H1 (cell line): ENCODE results near the gene CT45A2. TPM values are rescaled to one million over a fixed set of nuclear protein-coding genes. Genes with fewer than 3 reads are reported as not detected.
"Not testable (repeated sequence)": the region's sequence is repeated elsewhere in the genome, so short reads cannot be mapped to it uniquely, and the experiment has no call there.

Source experiments
- CTCF ChIA-PET: fragments of 300-600 bp; sonication (Branson Sonifier 250); formaldehyde crosslinking; loops from one replicate; lab custom pipeline; 2021; ENCODE audit not compliant: partially characterized antibody; lab: Charles Lee
- POLR2A ChIA-PET: fragments of 300-600 bp; sonication (Branson Sonifier 250); formaldehyde crosslinking; loops from one replicate; lab custom pipeline; 2021; ENCODE audit warnings: inconsistent platforms; ENCODE audit not compliant: partially characterized antibody; lab: Charles Lee
- DNase-seq, 2 experiments: peaks; one replicate each; pipeline versions ENCODE4 v3.0.0 to v3.0.0-alpha.2; 2010 to 2022; ENCODE audit warnings: low spot score in 2 of 2, low read depth in 1 of 2, mixed read lengths in 1 of 2
- FAIRE-seq: peaks from 2 replicates; lab custom pipeline; 2011; peaks lifted over from hg19 to GRCh38; lab: Jason Lieb, UNC
- H2AFZ ChIP-seq: 2 replicates; pipeline ENCODE4 v1.8.1; 2012; ENCODE audit warnings: low read length, inconsistent platforms
- H2AK5ac ChIP-seq: 2 replicates; pipeline ENCODE4 v1.6.1; 2013; ENCODE audit warnings: low read depth, low read length
- H2BK120ac ChIP-seq: replicated peaks from 2 replicates; pipeline ENCODE3; 2013; ENCODE audit warnings: low read depth, low read length, inconsistent platforms
- H2BK12ac ChIP-seq: 2 replicates; pipeline ENCODE4 v1.6.1; 2013; ENCODE audit warnings: low read depth, low read length
- H2BK15ac ChIP-seq: 2 replicates; pipeline ENCODE4 v1.6.1; 2013; ENCODE audit warnings: low read length
- H2BK20ac ChIP-seq: 2 replicates; pipeline ENCODE4 v1.6.1; 2013; ENCODE audit warnings: low read length
- H2BK5ac ChIP-seq: 2 replicates; pipeline ENCODE4 v1.6.1; 2013; ENCODE audit warnings: low read depth, low read length
- H3K14ac ChIP-seq: 2 replicates; pipeline ENCODE4 v1.6.1; 2013; ENCODE audit warnings: inconsistent platforms; ENCODE audit not compliant: insufficient read length
- H3K18ac ChIP-seq: 2 replicates; pipeline ENCODE4 v1.6.1; 2013; ENCODE audit warnings: low read length; ENCODE audit errors: extremely low read depth
- H3K23ac ChIP-seq: 2 replicates; pipeline ENCODE4 v1.6.1; 2013; ENCODE audit warnings: inconsistent platforms; ENCODE audit not compliant: insufficient read length
- H3K23me2 ChIP-seq: 2 replicates; pipeline ENCODE4 v1.6.1; 2013; ENCODE audit warnings: low read depth, low read length
- H3K27ac ChIP-seq: 2 replicates; pipeline ENCODE4 v1.6.1; 2011; ENCODE audit warnings: low read depth, low read length, inconsistent platforms
- H3K27me3 ChIP-seq, 4 experiments: replicated peaks in 1 of 4; 1 replicate in 1 of 4; 2 replicates in 3 of 4; pipeline versions ENCODE4 v1.6.1 to v1.8.1; 2011 to 2013; ENCODE audit warnings: low read length in 3 of 4, mild to moderate bottlenecking in 3 of 4, inconsistent platforms in 2 of 4, mixed read lengths in 2 of 4, moderate library complexity in 1 of 4; ENCODE audit not compliant: control insufficient read depth in 3 of 4, insufficient read depth in 3 of 4; ENCODE audit errors: extremely low read depth in 1 of 4
- H3K36me3 ChIP-seq, 4 experiments: 2 replicates each; pipeline versions ENCODE4 v1.6.1 to v1.8.1; 2011 to 2013; ENCODE audit warnings: mild to moderate bottlenecking in 4 of 4, low read length in 3 of 4, moderate library complexity in 2 of 4, control low read depth in 1 of 4, inconsistent platforms in 1 of 4; ENCODE audit not compliant: insufficient read depth in 4 of 4, control insufficient read depth in 2 of 4
- H3K4ac ChIP-seq: replicated peaks from 2 replicates; pipeline ENCODE3; 2013; ENCODE audit warnings: low read length, low read depth, mixed read lengths, inconsistent platforms; ENCODE audit not compliant: insufficient read length
- H3K4me1 ChIP-seq, 4 experiments: replicated peaks in 1 of 4; 1 replicate in 1 of 4; 2 replicates in 3 of 4; pipeline versions ENCODE4 v1.6.1 to v1.8.1; 2011 to 2013; ENCODE audit warnings: low read length in 3 of 4, inconsistent platforms in 2 of 4, mixed read lengths in 1 of 4; ENCODE audit not compliant: insufficient read depth in 4 of 4, control insufficient read depth in 3 of 4
- H3K4me2 ChIP-seq, 2 experiments: 2 replicates each; pipeline versions ENCODE4 v1.6.1 to v1.8.1; 2011 to 2013; ENCODE audit warnings: low read depth in 2 of 2, low read length in 2 of 2, control low read depth in 1 of 2, inconsistent platforms in 1 of 2, mild to moderate bottlenecking in 1 of 2; ENCODE audit not compliant: insufficient read depth in 1 of 2
- H3K4me3 ChIP-seq, 4 experiments: fragments of 200-600, 300-600 bp in 1 of 4; sonication (generic), shearing (Covaris generic), sonication (Bioruptor Twin) in 1 of 4; 2 replicates each; pipeline versions ENCODE4 v1.5.1 to v1.8.1; 2011 to 2016; ENCODE audit warnings: low read length in 4 of 4, low read depth in 3 of 4, control low read depth in 2 of 4, inconsistent platforms in 2 of 4, mild to moderate bottlenecking in 2 of 4, mixed read lengths in 1 of 4, moderate library complexity in 1 of 4; ENCODE audit not compliant: insufficient read depth in 2 of 4; ENCODE audit errors: extremely low read depth in 1 of 4
- H3K56ac ChIP-seq: replicated peaks from 2 replicates; pipeline ENCODE3; 2013; ENCODE audit warnings: low read depth, mild to moderate bottlenecking, mixed read lengths, low read length, inconsistent platforms; ENCODE audit not compliant: insufficient read length
- H3K79me1 ChIP-seq: 2 replicates; pipeline ENCODE4 v1.6.1; 2013; ENCODE audit warnings: low read depth, low read length, control low read depth
- H3K79me2 ChIP-seq, 2 experiments: 2 replicates each; pipeline versions ENCODE4 v1.6.1 to v1.8.1; 2012 to 2013; ENCODE audit warnings: low read length in 2 of 2, mild to moderate bottlenecking in 2 of 2, inconsistent platforms in 1 of 2; ENCODE audit not compliant: insufficient read depth in 2 of 2, control insufficient read depth in 1 of 2
- H3K9ac ChIP-seq, 4 experiments: replicated peaks in 1 of 4; 1 replicate in 1 of 4; 2 replicates in 3 of 4; pipeline versions ENCODE4 v1.6.1 to v1.8.1; 2011 to 2013; ENCODE audit warnings: low read depth in 3 of 4, low read length in 3 of 4, control low read depth in 2 of 4, mild to moderate bottlenecking in 2 of 4, moderate library complexity in 2 of 4, inconsistent platforms in 1 of 4; ENCODE audit errors: extremely low read depth in 1 of 4
- H3K9me3 ChIP-seq, 2 experiments: 2 replicates each; pipeline versions ENCODE4 v1.6.1 to v1.8.1; 2012 to 2013; ENCODE audit warnings: mild to moderate bottlenecking in 2 of 2, moderate library complexity in 2 of 2, control low read depth in 1 of 2, inconsistent platforms in 1 of 2, low read depth in 1 of 2, low read length in 1 of 2, mixed read lengths in 1 of 2; ENCODE audit not compliant: insufficient read depth in 2 of 2
- H4K20me1 ChIP-seq, 2 experiments: replicated peaks in 1 of 2; 2 replicates each; pipeline versions ENCODE3 to v1.8.1; 2011 to 2013; ENCODE audit warnings: inconsistent platforms in 2 of 2, low read length in 2 of 2, mild to moderate bottlenecking in 1 of 2; ENCODE audit not compliant: insufficient read depth in 2 of 2, control insufficient read depth in 1 of 2
- H4K5ac ChIP-seq: 2 replicates; pipeline ENCODE4 v1.6.1; 2013; ENCODE audit warnings: low read length, low read depth, mixed read lengths, inconsistent platforms; ENCODE audit not compliant: insufficient read length
- H4K8ac ChIP-seq: 2 replicates; pipeline ENCODE4 v1.8.0; 2013; ENCODE audit warnings: mild to moderate bottlenecking, moderate library complexity, low read length, inconsistent platforms; ENCODE audit not compliant: insufficient read depth; ENCODE audit errors: extremely low read depth
- H4K91ac ChIP-seq: replicated peaks from 2 replicates; pipeline ENCODE3; 2013; ENCODE audit warnings: low read length, mixed read lengths, inconsistent platforms; ENCODE audit not compliant: insufficient read length
- WGBS, 2 experiments: shearing (Covaris generic) in 1 of 2; methylation state at CpG; one replicate each; pipeline versions ENCODE4 v1.1.6 to v1.1.7; 2013 to 2015; ENCODE audit warnings: low lambda C conversion rate in 2 of 2, mixed read lengths in 2 of 2, inconsistent platforms in 1 of 2, low coverage in 1 of 2, missing lambda C conversion rate in 1 of 2; ENCODE audit not compliant: insufficient replicate concordance in 2 of 2, insufficient coverage in 1 of 2, insufficient read length in 1 of 2; ENCODE audit errors: extremely low coverage in 1 of 2, missing lambda C conversion rate in 1 of 2; 5-methylcytosine and 5-hydroxymethylcytosine counted together
- long read RNA-seq, 2 experiments: library from RNA in 1 of 2; library from capped mRNA in 1 of 2; stranded (forward); transcript quantifications; one replicate each; pipeline ENCODE4 v2.0.0, GENCODE V29; 2021; ENCODE audit warnings: inconsistent platforms in 1 of 2
- polyA minus RNA-seq, 3 experiments: library from RNA; depleted of rRNA, polyadenylated mRNA; stranded (reverse); fragments of >200 nt; gene quantifications; 1 replicate in 2 of 3; 2 replicates in 1 of 3; pipeline ENCODE4 v1.2.3, GENCODE V29; 2011
- polyA plus RNA-seq, 7 experiments: library from polyadenylated mRNA; depleted of rRNA in 3 of 7; stranded (reverse) in 5 of 7; unstranded in 2 of 7; fragments of >200 nt in 5 of 7; fragments of 200-250 nt in 2 of 7; gene quantifications; 1 replicate in 5 of 7; 2 replicates in 1 of 7; 4 replicates in 1 of 7; pipeline versions ENCODE4 v1.2.1 to v1.2.3, GENCODE V29; 2011 to 2013; ENCODE audit warnings: missing spikeins in 2 of 7, mixed read lengths in 2 of 7
- total RNA-seq: library from RNA; stranded (reverse); fragmentation: NEBNext Ultra II Directional; extraction: Animal tissue kit (Norgen Biotek cat#: 25700); gene quantifications from 2 replicates; pipeline ENCODE4 v1.2.1, GENCODE V29; 2021

CT45A2 gene
- not detected in 2 replicates for total RNA-seq
- polyA plus RNA-seq (2011; rRNA removed) = not detected in 2 replicates
- polyA plus RNA-seq (2011; cell fraction: cytosol; rRNA removed) = not detected
- polyA plus RNA-seq (2011; cell fraction: nucleus; rRNA removed) = not detected
- not detected in 4 replicates for polyA plus RNA-seq (2012, experiment 1 of 2)
- polyA plus RNA-seq (2012, experiment 2 of 2) = not detected
- polyA plus RNA-seq (2013, experiment 1 of 2) = not detected
- polyA plus RNA-seq (2013, experiment 2 of 2) = not detected
- polyA minus RNA-seq (2011; rRNA and poly(A)+ RNA removed) = not detected in 2 replicates
- polyA minus RNA-seq (2011; cell fraction: cytosol; rRNA and poly(A)+ RNA removed) = not detected
- polyA minus RNA-seq (2011; cell fraction: nucleus; rRNA and poly(A)+ RNA removed) = not detected
- long read RNA-seq, experiment 1 = 0 reads
- long read RNA-seq, experiment 2 = 0 reads

DNA sequence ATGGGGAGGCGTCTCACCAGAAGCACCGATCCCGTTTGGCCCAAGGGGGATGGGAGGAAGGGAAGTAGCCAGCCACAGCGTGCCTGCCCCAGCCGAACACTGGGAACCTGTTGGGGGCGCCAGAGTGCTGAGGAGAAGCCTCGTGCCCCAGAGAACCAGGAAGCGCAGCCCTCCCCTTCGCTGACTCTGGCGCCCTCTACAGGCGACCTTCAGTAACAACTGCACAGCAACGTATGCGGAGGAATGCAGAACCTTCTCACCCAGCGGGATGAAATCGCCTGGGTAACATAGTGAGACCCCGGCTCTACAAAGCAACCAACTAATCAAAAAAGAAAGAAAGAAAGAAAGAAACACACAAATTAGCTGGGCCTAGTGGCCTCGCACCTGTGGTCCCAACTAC, at the start of gene CT45A2:
Gene CT45A2, minus strand, starts transcription at position 101 of the 400 bp plus-strand sequence. CDS start 3,747 bp downstream, outside the sequence.
- H4K8ac ChIP-seq, H3K79me2 ChIP-seq, FAIRE-seq, H3K4me2 ChIP-seq, H3K56ac ChIP-seq, H3K9me3 ChIP-seq, H4K5ac ChIP-seq, H3K4me1 ChIP-seq, H3K4me3 ChIP-seq, CTCF ChIA-PET, H3K27ac ChIP-seq, H3K14ac ChIP-seq, H3K18ac ChIP-seq, H2AFZ ChIP-seq, H4K20me1 ChIP-seq, H3K27me3 ChIP-seq, DNase-seq, H2BK15ac ChIP-seq, H3K4ac ChIP-seq, H2BK120ac ChIP-seq, H3K9ac ChIP-seq, POLR2A ChIA-PET, H3K23ac ChIP-seq, H3K79me1 ChIP-seq, H3K36me3 ChIP-seq, H2AK5ac ChIP-seq, H4K91ac ChIP-seq, H2BK20ac ChIP-seq, H2BK5ac ChIP-seq, H2BK12ac ChIP-seq, H3K23me2 ChIP-seq: not testable (repeated sequence)
- no CpG with 5 or more reads among the region's 17 CpGs for WGBS, 2 experiments

DNA sequence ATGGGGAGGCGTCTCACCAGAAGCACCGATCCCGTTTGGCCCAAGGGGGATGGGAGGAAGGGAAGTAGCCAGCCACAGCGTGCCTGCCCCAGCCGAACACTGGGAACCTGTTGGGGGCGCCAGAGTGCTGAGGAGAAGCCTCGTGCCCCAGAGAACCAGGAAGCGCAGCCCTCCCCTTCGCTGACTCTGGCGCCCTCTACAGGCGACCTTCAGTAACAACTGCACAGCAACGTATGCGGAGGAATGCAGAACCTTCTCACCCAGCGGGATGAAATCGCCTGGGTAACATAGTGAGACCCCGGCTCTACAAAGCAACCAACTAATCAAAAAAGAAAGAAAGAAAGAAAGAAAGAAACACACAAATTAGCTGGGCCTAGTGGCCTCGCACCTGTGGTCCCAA, 34.6 kb upstream of the CT45A2 start, which contains the start of gene CT45A8:
Gene CT45A8, minus strand, starts transcription at position 101 of the 400 bp plus-strand sequence. CDS start 3,755 bp downstream, outside the sequence.
- H3K36me3 ChIP-seq, H2BK5ac ChIP-seq, H3K4me3 ChIP-seq, H3K9ac ChIP-seq, H3K18ac ChIP-seq, H2BK20ac ChIP-seq, H4K20me1 ChIP-seq, H3K4me2 ChIP-seq, FAIRE-seq, H3K4me1 ChIP-seq, H4K8ac ChIP-seq, H3K79me1 ChIP-seq, H2BK12ac ChIP-seq, H3K27me3 ChIP-seq, H2AK5ac ChIP-seq, POLR2A ChIA-PET, H3K56ac ChIP-seq, H3K9me3 ChIP-seq, H3K79me2 ChIP-seq, H3K14ac ChIP-seq, CTCF ChIA-PET, H3K27ac ChIP-seq, H2BK15ac ChIP-seq, H3K23me2 ChIP-seq, H3K4ac ChIP-seq, H4K5ac ChIP-seq, H3K23ac ChIP-seq, H2AFZ ChIP-seq, H2BK120ac ChIP-seq, DNase-seq, H4K91ac ChIP-seq: not testable (repeated sequence)
- no CpG with 5 or more reads among the region's 17 CpGs for WGBS, 2 experiments
